ENCODE measurements around the gene C1orf50. TPM values are rescaled to one million over a fixed set of nuclear protein-coding genes. Genes with fewer than 3 reads are reported as not detected.
A peak's percentile ranks its signal among the peaks of the same experiment; 100 is the strongest.
"Not testable (repeated sequence)": the region's sequence is repeated elsewhere in the genome, so short reads cannot be mapped to it uniquely, and the experiment has no call there.

C1orf50 gene
- total RNA-seq, 1 donor, result 4.2 TPM

DNA sequence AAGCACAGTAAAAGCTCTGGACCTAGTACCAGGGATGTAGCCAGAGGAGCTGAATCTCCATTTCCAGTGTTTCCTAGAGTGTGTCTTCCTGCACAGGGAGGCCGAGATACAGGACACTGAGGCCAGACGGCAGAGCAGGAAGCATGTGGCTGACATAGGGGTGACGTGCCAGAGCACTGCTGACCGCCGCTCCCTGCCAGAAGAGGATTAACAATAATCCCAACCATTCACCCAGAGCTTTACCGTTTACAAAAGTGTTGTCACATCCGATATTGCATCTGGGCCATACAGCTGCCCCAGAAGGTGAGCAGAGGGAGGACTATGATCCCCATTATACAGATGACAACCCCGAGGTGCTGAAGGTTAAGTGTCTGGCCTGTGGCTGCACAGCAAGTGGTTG is 21.2 kb upstream of the C1orf50 start:
- no peak overlapping the region for H3K4me3 ChIP-seq (ENCODE audit: low read depth, low read length)
- DNase-seq (ENCODE audit: low read depth), result no peak
- TF ChIP-seq, protein P1, sequence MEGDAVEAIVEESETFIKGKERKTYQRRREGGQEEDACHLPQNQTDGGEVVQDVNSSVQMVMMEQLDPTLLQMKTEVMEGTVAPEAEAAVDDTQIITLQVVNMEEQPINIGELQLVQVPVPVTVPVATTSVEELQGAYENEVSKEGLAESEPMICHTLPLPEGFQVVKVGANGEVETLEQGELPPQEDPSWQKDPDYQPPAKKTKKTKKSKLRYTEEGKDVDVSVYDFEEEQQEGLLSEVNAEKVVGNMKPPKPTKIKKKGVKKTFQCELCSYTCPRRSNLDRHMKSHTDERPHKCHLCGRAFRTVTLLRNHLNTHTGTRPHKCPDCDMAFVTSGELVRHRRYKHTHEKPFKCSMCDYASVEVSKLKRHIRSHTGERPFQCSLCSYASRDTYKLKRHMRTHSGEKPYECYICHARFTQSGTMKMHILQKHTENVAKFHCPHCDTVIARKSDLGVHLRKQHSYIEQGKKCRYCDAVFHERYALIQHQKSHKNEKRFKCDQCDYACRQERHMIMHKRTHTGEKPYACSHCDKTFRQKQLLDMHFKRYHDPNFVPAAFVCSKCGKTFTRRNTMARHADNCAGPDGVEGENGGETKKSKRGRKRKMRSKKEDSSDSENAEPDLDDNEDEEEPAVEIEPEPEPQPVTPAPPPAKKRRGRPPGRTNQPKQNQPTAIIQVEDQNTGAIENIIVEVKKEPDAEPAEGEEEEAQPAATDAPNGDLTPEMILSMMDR (IDR thresholded peaks at IDR 0.05; ENCODE audit: insufficient read depth, low read length), result no peak

DNA sequence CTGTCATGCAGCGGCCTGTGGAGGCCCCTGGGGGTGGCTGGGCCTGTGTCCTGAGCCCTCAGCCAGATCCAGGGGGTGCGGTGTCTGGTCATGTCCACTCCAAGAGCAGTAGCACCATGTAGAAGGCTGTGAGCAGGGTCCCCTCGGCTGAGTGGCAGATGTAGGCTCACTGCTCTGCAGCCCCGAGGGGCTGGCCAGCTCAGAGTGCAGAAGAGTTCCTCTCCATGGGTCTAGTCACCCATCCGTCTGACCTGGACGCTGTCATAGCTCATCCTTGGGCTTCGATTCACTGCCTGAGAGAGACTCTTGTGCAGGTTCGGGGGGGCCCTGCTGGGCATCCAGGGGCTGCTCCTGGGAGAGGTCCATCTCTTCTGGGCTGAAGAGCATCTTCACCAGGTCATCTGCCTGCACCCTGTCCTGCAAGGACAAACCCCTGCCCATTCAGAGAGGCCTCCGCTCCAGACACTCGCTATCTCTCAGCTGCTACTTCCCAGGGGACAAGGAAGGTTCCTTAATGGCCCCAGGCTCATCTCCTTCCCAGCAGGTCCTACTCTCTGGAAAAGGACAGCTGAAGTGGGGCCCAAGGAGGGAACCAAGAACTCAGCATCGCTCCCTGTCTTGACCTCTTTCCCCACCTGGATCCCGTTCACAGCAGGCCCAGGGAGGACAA is 20.5 kb upstream of the C1orf50 start:
- H3K4me3 ChIP-seq (ENCODE audit: low read depth, low read length), result no peak overlapping the region
- TF ChIP-seq, protein P1 (IDR thresholded peaks at IDR 0.05; ENCODE audit: insufficient read depth, low read length), result no peak
- no peak for DNase-seq (ENCODE audit: low read depth)

DNA sequence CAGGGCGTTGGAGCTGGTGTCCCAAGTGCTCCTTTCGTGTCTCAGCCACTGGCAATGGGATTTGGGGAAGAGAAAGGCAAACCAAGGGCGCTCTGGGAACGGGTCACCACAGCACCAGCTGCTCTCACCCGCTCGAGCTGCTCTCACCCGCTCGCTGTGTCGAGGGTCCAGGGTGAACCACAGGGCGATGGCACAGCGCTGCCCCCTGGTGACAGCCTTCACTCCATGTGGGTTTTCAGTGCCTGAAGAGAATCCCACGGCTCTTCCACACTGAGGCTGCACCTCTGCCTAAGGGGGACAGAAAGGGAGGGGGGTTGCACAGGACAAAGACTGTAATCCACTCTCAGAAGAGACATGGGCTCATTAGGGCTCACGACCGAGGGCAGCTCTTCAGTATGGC is 19.9 kb upstream of the C1orf50 start:
- TF ChIP-seq, protein P1 (IDR thresholded peaks at IDR 0.05; ENCODE audit: insufficient read depth, low read length), result peak; percentile 59
- H3K4me3 ChIP-seq (ENCODE audit: low read depth, low read length), result no peak overlapping the region
- peak; percentile 13 for DNase-seq (ENCODE audit: low read depth)

DNA sequence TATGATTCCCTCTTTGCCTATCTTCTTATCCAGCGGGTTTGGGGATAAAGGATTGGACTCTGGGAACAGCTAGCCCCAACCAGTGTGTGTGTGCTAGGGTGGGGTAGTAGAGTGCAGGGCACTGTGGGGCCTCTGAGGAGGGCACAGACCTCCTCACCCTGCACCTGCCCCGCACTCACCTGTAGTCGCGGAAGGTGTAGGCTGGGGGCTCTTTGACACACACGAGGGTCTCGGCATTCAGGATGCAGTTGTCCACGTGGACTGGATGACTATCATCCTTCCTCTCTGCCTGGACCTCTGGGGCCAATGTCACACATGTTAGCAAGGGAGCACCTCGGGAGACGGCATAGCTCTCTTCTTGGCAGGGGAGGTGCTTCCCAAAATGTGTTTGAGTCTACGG is 19.0 kb upstream of the C1orf50 start:
- TF ChIP-seq, protein P1 (IDR thresholded peaks at IDR 0.05; ENCODE audit: insufficient read depth, low read length), result no peak
- no peak for DNase-seq (ENCODE audit: low read depth)
- H3K4me3 ChIP-seq (ENCODE audit: low read depth, low read length), result no peak overlapping the region

DNA sequence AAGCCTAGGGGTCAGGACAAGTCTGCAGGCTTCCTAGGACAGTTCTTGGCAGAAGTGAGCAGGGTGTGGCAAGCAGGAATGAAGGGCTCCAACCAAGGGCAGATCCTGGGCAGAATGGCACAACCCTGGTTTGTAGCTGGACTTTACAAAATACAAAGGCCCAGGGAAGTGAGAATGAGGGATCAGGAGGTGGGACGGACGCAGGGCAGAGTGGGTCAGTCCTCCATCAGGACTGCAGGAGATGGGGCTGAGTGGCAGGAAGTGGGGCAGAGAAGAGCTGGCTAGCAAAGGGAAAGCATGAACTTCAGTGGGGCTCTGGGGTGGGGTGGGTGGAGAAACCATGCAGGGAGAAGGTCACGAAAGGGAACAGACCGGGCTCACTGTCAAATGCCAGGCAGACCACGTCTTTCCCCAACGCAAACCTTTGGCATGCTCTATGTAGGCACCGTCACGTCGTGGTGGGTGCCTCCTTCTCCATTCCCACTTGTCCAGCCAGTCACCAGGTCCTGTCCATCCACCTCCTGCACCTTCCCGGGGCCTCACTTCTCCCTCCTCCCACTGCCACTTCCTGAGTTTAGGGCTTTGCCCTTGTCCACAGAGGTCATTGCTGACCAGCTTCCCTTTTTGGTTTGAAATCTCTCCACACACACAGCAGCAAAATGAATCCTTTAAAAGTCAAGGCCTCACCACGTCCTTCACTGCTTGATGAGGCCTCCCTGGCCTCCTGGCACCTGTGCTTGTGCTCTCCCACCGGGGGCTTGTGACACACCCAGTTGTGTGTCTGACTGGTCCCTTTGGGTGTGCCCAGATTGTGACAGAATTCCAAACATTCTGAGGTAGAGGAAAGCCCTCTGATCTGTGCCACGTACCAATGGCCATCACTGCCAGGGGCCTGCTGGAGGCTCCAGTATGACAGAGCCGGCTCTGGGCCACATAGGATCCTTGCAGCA is 18.3 kb upstream of the C1orf50 start:
- TF ChIP-seq, protein P1 (IDR thresholded peaks at IDR 0.05; ENCODE audit: insufficient read depth, low read length), result no peak
- DNase-seq (ENCODE audit: low read depth), result no peak
- H3K4me3 ChIP-seq (ENCODE audit: low read depth, low read length), result no peak overlapping the region

DNA sequence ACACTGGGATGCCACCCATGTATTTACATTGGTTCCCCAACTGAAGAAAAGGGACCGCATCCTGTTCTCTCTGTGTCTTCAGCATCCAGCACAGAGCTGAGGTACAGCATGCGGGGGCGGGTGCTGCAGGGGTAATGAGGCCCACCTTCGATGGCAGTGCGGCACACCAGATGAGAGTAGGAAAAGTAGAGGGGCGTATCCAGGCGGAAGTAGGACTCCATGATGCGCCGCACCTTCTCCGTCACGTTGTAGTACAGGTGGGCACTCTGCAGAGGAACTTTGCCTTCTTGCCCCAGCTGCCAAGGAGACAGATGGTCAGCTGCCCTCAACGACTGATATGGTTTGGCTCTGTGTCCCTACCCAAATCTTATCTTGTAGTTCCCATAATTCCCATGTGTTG is 17.0 kb upstream of the C1orf50 start:
- no peak for DNase-seq (ENCODE audit: low read depth)
- TF ChIP-seq, protein P1 (IDR thresholded peaks at IDR 0.05; ENCODE audit: insufficient read depth, low read length), result no peak
- no peak overlapping the region for H3K4me3 ChIP-seq (ENCODE audit: low read depth, low read length)

DNA sequence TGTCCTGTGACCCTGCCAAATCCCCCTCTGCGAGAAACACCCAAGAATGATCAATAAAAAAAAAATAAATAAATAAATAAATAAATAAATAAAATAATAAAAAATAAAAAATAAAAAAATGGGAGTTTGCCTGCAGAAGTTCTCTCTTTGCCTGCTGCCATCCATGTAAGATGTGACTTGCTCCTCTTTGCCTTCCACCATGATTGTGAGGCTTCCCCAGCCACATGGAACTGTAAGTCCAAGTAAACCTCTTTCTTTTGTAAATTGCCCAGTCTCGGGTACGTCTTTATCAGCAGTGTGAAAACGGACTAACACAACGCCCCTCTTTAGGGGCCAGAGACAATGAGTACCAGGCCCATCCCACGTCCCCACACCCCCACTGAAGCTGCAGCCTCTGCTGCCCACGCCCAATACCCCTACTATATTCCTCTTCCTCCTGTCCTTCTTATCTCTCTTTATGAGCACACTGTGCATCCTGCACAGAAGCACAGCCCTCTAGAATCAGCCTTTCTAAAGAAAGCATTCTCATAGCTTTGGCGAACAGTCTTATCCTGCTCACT is 15.5 kb upstream of the C1orf50 start:
- DNase-seq (ENCODE audit: low read depth); H3K4me3 ChIP-seq (ENCODE audit: low read depth, low read length): not testable (repeated sequence)
